MM.1S (cell line): ENCODE data around the gene MSANTD2.

Source experiments
- CTCF ChIP-seq: fragments of 300-600 bp; sonication (generic); IDR thresholded peaks from 2 replicates; pipeline ENCODE4 v1.5.1; 2016; ENCODE audit warnings: antibody characterized with exemption, low read length, mixed read lengths
- EZH2 ChIP-seq: fragments of 300-600 bp; sonication (generic); optimal IDR thresholded peaks from 2 replicates; pipeline ENCODE3; 2017; ENCODE audit warnings: low read depth, mild to moderate bottlenecking, antibody characterized with exemption, low read length, mixed read lengths

GRCh38 chr11:124759266-124760204, 40.7 kb downstream of the MSANTD2 start:
- no peak for TF ChIP-seq CTCF
- TF ChIP-seq EZH2: no peak
